HL-60 (cell line): Measurements from ENCODE around the gene SMG7.

Source experiments
- DNase-seq, 2 experiments: peaks; one replicate each; pipeline ENCODE4 v3.0.0-alpha.2; 2010 to 2020; ENCODE audit warnings: low read depth in 1 of 2, low spot score in 1 of 2
- H3K27ac ChIP-seq: fragments of 250-450 bp; sonication (Bioruptor Pico); replicated peaks from 2 replicates; pipeline ENCODE4 v1.5.1; 2020; ENCODE audit warnings: mild to moderate bottlenecking, moderate library complexity
- H3K27me3 ChIP-seq: fragments of 250-450 bp; sonication (Bioruptor Pico); 2 replicates; pipeline ENCODE4 v1.5.1; 2021; ENCODE audit warnings: mild to moderate bottlenecking, moderate library complexity; ENCODE audit not compliant: insufficient read depth, poor library complexity, severe bottlenecking
- H3K4me3 ChIP-seq: replicated peaks from 2 replicates; pipeline ENCODE4 v1.5.1; 2011; ENCODE audit warnings: mild to moderate bottlenecking, control low read depth, low read length; ENCODE audit not compliant: insufficient read depth
- CTCF ChIP-seq: IDR thresholded peaks from one replicate; pipeline ENCODE4 v1.5.1; 2011; ENCODE audit warnings: low read length, control low read depth, inconsistent platforms; ENCODE audit not compliant: insufficient read depth
- GABPA ChIP-seq: IDR thresholded peaks from 2 replicates; pipeline ENCODE4 v1.6.1; 2012; ENCODE audit warnings: low read depth
- POLR2AphosphoS5 ChIP-seq: IDR thresholded peaks from 2 replicates; pipeline ENCODE4 v1.6.1; 2012; ENCODE audit warnings: low read depth
- SPI1 ChIP-seq: IDR thresholded peaks from 2 replicates; pipeline ENCODE4 v1.6.1; 2012; ENCODE audit warnings: low read depth, mild to moderate bottlenecking, borderline replicate concordance
- TF ChIP-seq, protein P1 (sequence below): IDR thresholded peaks from 2 replicates; pipeline ENCODE4 v1.6.1; 2012; ENCODE audit warnings: low read depth; ENCODE audit not compliant: insufficient replicate concordance

Gene SMG7

GRCh38 chr1:183443466-183443865, 28.8 kb upstream of the SMG7 start:
- Histone ChIP-seq H3K27ac (no peak overlapping the region), H3K27me3 (no peaks in the 10 kb centered on the region), H3K4me3 (no peak overlapping the region)
- TF ChIP-seq GABPA (no peak), POLR2AphosphoS5 (no peak), SPI1 (no peak)
- TF ChIP-seq, protein P1, sequence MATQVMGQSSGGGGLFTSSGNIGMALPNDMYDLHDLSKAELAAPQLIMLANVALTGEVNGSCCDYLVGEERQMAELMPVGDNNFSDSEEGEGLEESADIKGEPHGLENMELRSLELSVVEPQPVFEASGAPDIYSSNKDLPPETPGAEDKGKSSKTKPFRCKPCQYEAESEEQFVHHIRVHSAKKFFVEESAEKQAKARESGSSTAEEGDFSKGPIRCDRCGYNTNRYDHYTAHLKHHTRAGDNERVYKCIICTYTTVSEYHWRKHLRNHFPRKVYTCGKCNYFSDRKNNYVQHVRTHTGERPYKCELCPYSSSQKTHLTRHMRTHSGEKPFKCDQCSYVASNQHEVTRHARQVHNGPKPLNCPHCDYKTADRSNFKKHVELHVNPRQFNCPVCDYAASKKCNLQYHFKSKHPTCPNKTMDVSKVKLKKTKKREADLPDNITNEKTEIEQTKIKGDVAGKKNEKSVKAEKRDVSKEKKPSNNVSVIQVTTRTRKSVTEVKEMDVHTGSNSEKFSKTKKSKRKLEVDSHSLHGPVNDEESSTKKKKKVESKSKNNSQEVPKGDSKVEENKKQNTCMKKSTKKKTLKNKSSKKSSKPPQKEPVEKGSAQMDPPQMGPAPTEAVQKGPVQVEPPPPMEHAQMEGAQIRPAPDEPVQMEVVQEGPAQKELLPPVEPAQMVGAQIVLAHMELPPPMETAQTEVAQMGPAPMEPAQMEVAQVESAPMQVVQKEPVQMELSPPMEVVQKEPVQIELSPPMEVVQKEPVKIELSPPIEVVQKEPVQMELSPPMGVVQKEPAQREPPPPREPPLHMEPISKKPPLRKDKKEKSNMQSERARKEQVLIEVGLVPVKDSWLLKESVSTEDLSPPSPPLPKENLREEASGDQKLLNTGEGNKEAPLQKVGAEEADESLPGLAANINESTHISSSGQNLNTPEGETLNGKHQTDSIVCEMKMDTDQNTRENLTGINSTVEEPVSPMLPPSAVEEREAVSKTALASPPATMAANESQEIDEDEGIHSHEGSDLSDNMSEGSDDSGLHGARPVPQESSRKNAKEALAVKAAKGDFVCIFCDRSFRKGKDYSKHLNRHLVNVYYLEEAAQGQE: no peak
- no peak for DNase-seq

DNA sequence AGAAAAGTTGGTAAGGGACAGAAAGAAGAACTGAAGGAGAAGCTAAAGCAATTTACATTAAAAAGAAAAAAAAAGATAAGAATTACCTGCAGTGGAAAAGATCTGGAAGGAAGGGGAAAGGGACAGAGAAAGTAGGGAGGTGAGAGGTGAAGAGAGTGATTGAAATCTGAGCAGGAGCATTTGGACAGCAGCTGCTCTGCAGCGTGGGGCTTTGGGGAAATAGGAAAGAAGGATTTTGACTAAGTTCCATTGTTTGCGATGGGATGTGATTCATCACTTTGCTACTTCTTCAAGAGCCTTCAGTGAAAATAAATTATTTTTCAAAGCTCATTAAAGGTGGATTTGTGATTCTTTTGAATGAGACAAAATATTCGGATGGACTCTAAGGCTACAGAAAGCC, 28.1 kb upstream of the SMG7 start:
- Histone ChIP-seq H3K4me3 (no peak overlapping the region), H3K27ac (no peak overlapping the region), H3K27me3 (no peaks in the 10 kb centered on the region)
- no peak for DNase-seq
- TF ChIP-seq SPI1 (no peak), CTCF (no peak), GABPA (no peak), POLR2AphosphoS5 (no peak)
- TF ChIP-seq, protein P1: no peak

DNA sequence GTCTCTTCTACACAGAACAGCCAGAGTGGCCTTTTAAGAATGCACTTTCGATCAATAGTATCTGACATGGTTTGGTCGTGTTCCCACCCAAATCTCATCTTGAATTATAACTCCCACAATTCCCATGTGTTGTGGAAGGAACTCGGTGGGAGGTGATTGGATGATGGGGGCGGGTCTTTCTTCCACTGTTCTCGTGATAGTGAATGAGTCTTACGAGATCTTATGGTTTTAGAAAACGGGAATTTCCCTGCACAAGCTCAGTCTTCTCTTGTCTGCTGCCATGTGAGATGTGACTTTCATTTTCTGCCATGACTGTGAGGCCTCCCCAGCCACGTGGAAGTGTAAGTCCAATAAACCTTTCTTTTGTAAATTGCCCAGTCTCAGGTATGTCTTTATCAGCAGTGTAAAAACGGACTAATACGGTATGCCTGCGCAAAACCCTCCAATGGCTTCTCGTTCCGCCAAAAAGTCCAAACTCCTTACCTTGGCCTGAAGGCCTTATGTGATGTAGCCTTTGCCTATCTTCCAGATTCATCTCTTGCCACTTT, 23.0 kb upstream of the SMG7 start:
- DNase-seq: no peak
- no peaks in the 10 kb centered on the region for H3K27me3 ChIP-seq
- H3K27ac ChIP-seq: no peak overlapping the region
- no peak overlapping the region for H3K4me3 ChIP-seq
- TF ChIP-seq SPI1: no peak

GRCh38 chr1:183450093-183450492, 22.2 kb upstream of the SMG7 start:
- Histone ChIP-seq H3K27me3 (no peaks in the 10 kb centered on the region), H3K27ac (no peak overlapping the region), H3K4me3 (no peak overlapping the region)
- DNase-seq: no peak
- TF ChIP-seq, protein P1: no peak
- TF ChIP-seq CTCF (no peak), SPI1 (no peak), GABPA (no peak)
